GM10266 (cell line): ENCODE measurements around the gene PDE1A.

Experiments
- DNase-seq: peaks from one replicate; pipeline ENCODE4 v3.0.0; 2012; ENCODE audit errors: extremely low spot score
- TF ChIP-seq, protein P1 (sequence below): IDR thresholded peaks from 2 replicates; pipeline ENCODE4 v1.5.1; 2012; ENCODE audit warnings: mild to moderate bottlenecking, low read depth; ENCODE audit not compliant: control insufficient read depth, insufficient read depth; ENCODE audit errors: missing control alignments

Gene PDE1A

DNA sequence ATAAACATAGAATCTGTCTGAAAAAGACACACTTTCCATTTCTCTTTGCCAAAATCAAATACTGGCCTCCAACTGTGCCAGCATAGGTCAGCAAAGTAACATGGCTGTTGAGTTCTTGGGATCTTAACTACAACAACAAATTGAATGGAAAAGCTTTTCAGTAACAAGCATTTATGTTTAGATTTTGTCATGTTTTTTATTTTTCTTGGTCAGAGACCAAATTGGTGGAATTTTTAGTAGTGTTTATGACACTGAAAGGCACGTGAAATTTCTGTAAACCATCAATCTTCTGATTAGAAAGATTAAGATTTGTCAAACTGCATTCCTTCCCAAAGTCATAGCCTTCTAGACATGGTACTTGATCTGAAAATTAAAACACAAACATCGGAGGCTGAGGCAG, 77.6 kb downstream of the PDE1A start:
- no peak for DNase-seq
- TF ChIP-seq, protein P1, sequence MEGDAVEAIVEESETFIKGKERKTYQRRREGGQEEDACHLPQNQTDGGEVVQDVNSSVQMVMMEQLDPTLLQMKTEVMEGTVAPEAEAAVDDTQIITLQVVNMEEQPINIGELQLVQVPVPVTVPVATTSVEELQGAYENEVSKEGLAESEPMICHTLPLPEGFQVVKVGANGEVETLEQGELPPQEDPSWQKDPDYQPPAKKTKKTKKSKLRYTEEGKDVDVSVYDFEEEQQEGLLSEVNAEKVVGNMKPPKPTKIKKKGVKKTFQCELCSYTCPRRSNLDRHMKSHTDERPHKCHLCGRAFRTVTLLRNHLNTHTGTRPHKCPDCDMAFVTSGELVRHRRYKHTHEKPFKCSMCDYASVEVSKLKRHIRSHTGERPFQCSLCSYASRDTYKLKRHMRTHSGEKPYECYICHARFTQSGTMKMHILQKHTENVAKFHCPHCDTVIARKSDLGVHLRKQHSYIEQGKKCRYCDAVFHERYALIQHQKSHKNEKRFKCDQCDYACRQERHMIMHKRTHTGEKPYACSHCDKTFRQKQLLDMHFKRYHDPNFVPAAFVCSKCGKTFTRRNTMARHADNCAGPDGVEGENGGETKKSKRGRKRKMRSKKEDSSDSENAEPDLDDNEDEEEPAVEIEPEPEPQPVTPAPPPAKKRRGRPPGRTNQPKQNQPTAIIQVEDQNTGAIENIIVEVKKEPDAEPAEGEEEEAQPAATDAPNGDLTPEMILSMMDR, result no peak

DNA sequence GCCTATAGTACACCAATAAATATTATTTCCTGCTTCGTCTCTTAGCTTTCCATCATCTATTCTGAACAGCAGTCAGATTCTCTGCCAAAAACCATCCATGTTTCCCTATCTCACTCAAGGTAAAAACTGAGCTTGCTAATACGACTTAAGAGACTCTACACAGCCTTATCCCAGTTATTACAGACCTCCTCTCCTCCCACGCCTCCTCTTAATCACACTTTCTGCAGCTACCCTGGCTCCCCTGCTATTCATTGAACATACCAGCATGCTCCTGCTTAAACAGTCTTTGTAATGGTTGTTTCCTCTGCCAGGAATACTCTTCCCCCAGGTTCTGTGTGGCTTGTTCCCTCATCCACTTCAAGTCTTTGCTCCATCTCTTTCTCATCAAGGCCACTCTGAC, 81.5 kb downstream of the PDE1A start:
- DNase-seq, result no peak
- TF ChIP-seq, protein P1, result no peak

DNA sequence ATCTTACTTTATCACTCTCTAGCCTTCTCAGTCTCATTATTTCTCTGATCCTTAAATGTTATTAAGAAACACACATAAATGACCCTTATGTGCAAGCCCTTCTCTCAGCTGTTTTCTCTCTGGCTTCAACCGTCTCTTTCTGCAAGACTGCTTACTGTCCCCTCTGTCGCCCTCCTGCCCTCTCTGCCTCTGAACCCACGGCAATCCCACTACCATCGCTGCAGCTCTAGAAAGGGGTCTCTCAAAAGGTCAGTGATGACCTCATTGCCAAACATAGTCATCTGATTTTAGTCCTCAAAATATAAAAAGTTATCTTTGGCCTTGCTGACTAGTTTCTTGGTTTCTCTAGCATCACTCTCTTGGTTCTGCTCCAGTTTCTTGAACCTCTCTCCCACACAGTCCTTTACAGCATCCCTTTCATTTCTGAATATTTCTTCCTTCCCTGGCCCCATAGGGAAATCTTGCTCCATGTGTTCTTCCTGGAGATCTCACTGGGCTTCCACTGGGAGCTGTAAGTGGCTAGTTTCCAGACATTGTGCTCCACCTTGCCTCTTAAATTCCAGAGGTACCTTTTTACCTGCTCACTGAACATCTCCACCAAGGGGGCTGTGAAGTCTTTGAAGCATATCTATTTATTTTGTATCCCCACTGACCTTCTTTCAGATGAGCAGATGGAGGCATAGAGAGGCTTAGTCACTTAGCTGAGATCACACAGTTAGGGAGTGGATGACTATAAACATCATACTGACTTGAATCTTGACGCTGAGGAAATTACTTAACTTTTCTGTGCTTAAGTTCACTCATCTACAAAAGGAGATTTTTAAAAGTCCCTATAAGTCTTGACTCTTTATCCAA, 96.2 kb downstream of the PDE1A start:
- TF ChIP-seq, protein P1, result no peak
- no peak for DNase-seq

GRCh38 chr2:182324665-182325064, 102.2 kb downstream of the PDE1A start:
- TF ChIP-seq, protein P1, result no peak
- DNase-seq, result no peak

GRCh38 chr2:182321096-182321495, 105.7 kb downstream of the PDE1A start:
- TF ChIP-seq, protein P1, result no peak
- no peak for DNase-seq

GRCh38 chr2:182319556-182320505, 107.0 kb downstream of the PDE1A start:
- TF ChIP-seq, protein P1, result no peak
- no peak for DNase-seq
